H1 (cell line): Measurements from ENCODE around the gene NPY4R2. TPM values are rescaled to one million over a fixed set of nuclear protein-coding genes. Genes with fewer than 3 reads are reported as not detected.
"Not testable (repeated sequence)": the region's sequence is repeated elsewhere in the genome, so short reads cannot be mapped to it uniquely, and the experiment has no call there.

Experiments
- CTCF ChIA-PET: fragments of 300-600 bp; sonication (Branson Sonifier 250); formaldehyde crosslinking; loops from one replicate; lab custom pipeline; 2021; ENCODE audit not compliant: partially characterized antibody; lab: Charles Lee
- POLR2A ChIA-PET: fragments of 300-600 bp; sonication (Branson Sonifier 250); formaldehyde crosslinking; loops from one replicate; lab custom pipeline; 2021; ENCODE audit warnings: inconsistent platforms; ENCODE audit not compliant: partially characterized antibody; lab: Charles Lee
- DNase-seq, 2 experiments: peaks; one replicate each; pipeline versions ENCODE4 v3.0.0 to v3.0.0-alpha.2; 2010 to 2022; ENCODE audit warnings: low spot score in 2 of 2, low read depth in 1 of 2, mixed read lengths in 1 of 2
- FAIRE-seq: peaks from 2 replicates; lab custom pipeline; 2011; peaks lifted over from hg19 to GRCh38; lab: Jason Lieb, UNC
- H2AFZ ChIP-seq: 2 replicates; pipeline ENCODE4 v1.8.1; 2012; ENCODE audit warnings: low read length, inconsistent platforms
- H2AK5ac ChIP-seq: 2 replicates; pipeline ENCODE4 v1.6.1; 2013; ENCODE audit warnings: low read depth, low read length
- H2BK120ac ChIP-seq: replicated peaks from 2 replicates; pipeline ENCODE3; 2013; ENCODE audit warnings: low read depth, low read length, inconsistent platforms
- H2BK12ac ChIP-seq: 2 replicates; pipeline ENCODE4 v1.6.1; 2013; ENCODE audit warnings: low read depth, low read length
- H2BK15ac ChIP-seq: 2 replicates; pipeline ENCODE4 v1.6.1; 2013; ENCODE audit warnings: low read length
- H2BK20ac ChIP-seq: 2 replicates; pipeline ENCODE4 v1.6.1; 2013; ENCODE audit warnings: low read length
- H2BK5ac ChIP-seq: 2 replicates; pipeline ENCODE4 v1.6.1; 2013; ENCODE audit warnings: low read depth, low read length
- H3K14ac ChIP-seq: 2 replicates; pipeline ENCODE4 v1.6.1; 2013; ENCODE audit warnings: inconsistent platforms; ENCODE audit not compliant: insufficient read length
- H3K18ac ChIP-seq: 2 replicates; pipeline ENCODE4 v1.6.1; 2013; ENCODE audit warnings: low read length; ENCODE audit errors: extremely low read depth
- H3K23ac ChIP-seq: 2 replicates; pipeline ENCODE4 v1.6.1; 2013; ENCODE audit warnings: inconsistent platforms; ENCODE audit not compliant: insufficient read length
- H3K23me2 ChIP-seq: 2 replicates; pipeline ENCODE4 v1.6.1; 2013; ENCODE audit warnings: low read depth, low read length
- H3K27ac ChIP-seq: 2 replicates; pipeline ENCODE4 v1.6.1; 2011; ENCODE audit warnings: low read depth, low read length, inconsistent platforms
- H3K27me3 ChIP-seq, 4 experiments: replicated peaks in 1 of 4; 1 replicate in 1 of 4; 2 replicates in 3 of 4; pipeline versions ENCODE4 v1.6.1 to v1.8.1; 2011 to 2013; ENCODE audit warnings: low read length in 3 of 4, mild to moderate bottlenecking in 3 of 4, inconsistent platforms in 2 of 4, mixed read lengths in 2 of 4, moderate library complexity in 1 of 4; ENCODE audit not compliant: control insufficient read depth in 3 of 4, insufficient read depth in 3 of 4; ENCODE audit errors: extremely low read depth in 1 of 4
- H3K36me3 ChIP-seq, 4 experiments: 2 replicates each; pipeline versions ENCODE4 v1.6.1 to v1.8.1; 2011 to 2013; ENCODE audit warnings: mild to moderate bottlenecking in 4 of 4, low read length in 3 of 4, moderate library complexity in 2 of 4, control low read depth in 1 of 4, inconsistent platforms in 1 of 4; ENCODE audit not compliant: insufficient read depth in 4 of 4, control insufficient read depth in 2 of 4
- H3K4ac ChIP-seq: replicated peaks from 2 replicates; pipeline ENCODE3; 2013; ENCODE audit warnings: low read length, low read depth, mixed read lengths, inconsistent platforms; ENCODE audit not compliant: insufficient read length
- H3K4me1 ChIP-seq, 4 experiments: replicated peaks in 1 of 4; 1 replicate in 1 of 4; 2 replicates in 3 of 4; pipeline versions ENCODE4 v1.6.1 to v1.8.1; 2011 to 2013; ENCODE audit warnings: low read length in 3 of 4, inconsistent platforms in 2 of 4, mixed read lengths in 1 of 4; ENCODE audit not compliant: insufficient read depth in 4 of 4, control insufficient read depth in 3 of 4
- H3K4me2 ChIP-seq, 2 experiments: 2 replicates each; pipeline versions ENCODE4 v1.6.1 to v1.8.1; 2011 to 2013; ENCODE audit warnings: low read depth in 2 of 2, low read length in 2 of 2, control low read depth in 1 of 2, inconsistent platforms in 1 of 2, mild to moderate bottlenecking in 1 of 2; ENCODE audit not compliant: insufficient read depth in 1 of 2
- H3K4me3 ChIP-seq, 4 experiments: fragments of 200-600, 300-600 bp in 1 of 4; sonication (generic), shearing (Covaris generic), sonication (Bioruptor Twin) in 1 of 4; 2 replicates each; pipeline versions ENCODE4 v1.5.1 to v1.8.1; 2011 to 2016; ENCODE audit warnings: low read length in 4 of 4, low read depth in 3 of 4, control low read depth in 2 of 4, inconsistent platforms in 2 of 4, mild to moderate bottlenecking in 2 of 4, mixed read lengths in 1 of 4, moderate library complexity in 1 of 4; ENCODE audit not compliant: insufficient read depth in 2 of 4; ENCODE audit errors: extremely low read depth in 1 of 4
- H3K56ac ChIP-seq: replicated peaks from 2 replicates; pipeline ENCODE3; 2013; ENCODE audit warnings: low read depth, mild to moderate bottlenecking, mixed read lengths, low read length, inconsistent platforms; ENCODE audit not compliant: insufficient read length
- H3K79me1 ChIP-seq: 2 replicates; pipeline ENCODE4 v1.6.1; 2013; ENCODE audit warnings: low read depth, low read length, control low read depth
- H3K79me2 ChIP-seq, 2 experiments: 2 replicates each; pipeline versions ENCODE4 v1.6.1 to v1.8.1; 2012 to 2013; ENCODE audit warnings: low read length in 2 of 2, mild to moderate bottlenecking in 2 of 2, inconsistent platforms in 1 of 2; ENCODE audit not compliant: insufficient read depth in 2 of 2, control insufficient read depth in 1 of 2
- H3K9ac ChIP-seq, 4 experiments: replicated peaks in 1 of 4; 1 replicate in 1 of 4; 2 replicates in 3 of 4; pipeline versions ENCODE4 v1.6.1 to v1.8.1; 2011 to 2013; ENCODE audit warnings: low read depth in 3 of 4, low read length in 3 of 4, control low read depth in 2 of 4, mild to moderate bottlenecking in 2 of 4, moderate library complexity in 2 of 4, inconsistent platforms in 1 of 4; ENCODE audit errors: extremely low read depth in 1 of 4
- H3K9me3 ChIP-seq, 2 experiments: 2 replicates each; pipeline versions ENCODE4 v1.6.1 to v1.8.1; 2012 to 2013; ENCODE audit warnings: mild to moderate bottlenecking in 2 of 2, moderate library complexity in 2 of 2, control low read depth in 1 of 2, inconsistent platforms in 1 of 2, low read depth in 1 of 2, low read length in 1 of 2, mixed read lengths in 1 of 2; ENCODE audit not compliant: insufficient read depth in 2 of 2
- H4K20me1 ChIP-seq, 2 experiments: replicated peaks in 1 of 2; 2 replicates each; pipeline versions ENCODE3 to v1.8.1; 2011 to 2013; ENCODE audit warnings: inconsistent platforms in 2 of 2, low read length in 2 of 2, mild to moderate bottlenecking in 1 of 2; ENCODE audit not compliant: insufficient read depth in 2 of 2, control insufficient read depth in 1 of 2
- H4K5ac ChIP-seq: 2 replicates; pipeline ENCODE4 v1.6.1; 2013; ENCODE audit warnings: low read length, low read depth, mixed read lengths, inconsistent platforms; ENCODE audit not compliant: insufficient read length
- H4K8ac ChIP-seq: 2 replicates; pipeline ENCODE4 v1.8.0; 2013; ENCODE audit warnings: mild to moderate bottlenecking, moderate library complexity, low read length, inconsistent platforms; ENCODE audit not compliant: insufficient read depth; ENCODE audit errors: extremely low read depth
- H4K91ac ChIP-seq: replicated peaks from 2 replicates; pipeline ENCODE3; 2013; ENCODE audit warnings: low read length, mixed read lengths, inconsistent platforms; ENCODE audit not compliant: insufficient read length
- WGBS, 2 experiments: shearing (Covaris generic) in 1 of 2; methylation state at CpG; one replicate each; pipeline versions ENCODE4 v1.1.6 to v1.1.7; 2013 to 2015; ENCODE audit warnings: low lambda C conversion rate in 2 of 2, mixed read lengths in 2 of 2, inconsistent platforms in 1 of 2, low coverage in 1 of 2, missing lambda C conversion rate in 1 of 2; ENCODE audit not compliant: insufficient replicate concordance in 2 of 2, insufficient coverage in 1 of 2, insufficient read length in 1 of 2; ENCODE audit errors: extremely low coverage in 1 of 2, missing lambda C conversion rate in 1 of 2; 5-methylcytosine and 5-hydroxymethylcytosine counted together
- polyA plus RNA-seq, 7 experiments: library from polyadenylated mRNA; depleted of rRNA in 3 of 7; stranded (reverse) in 5 of 7; unstranded in 2 of 7; fragments of >200 nt in 5 of 7; fragments of 200-250 nt in 2 of 7; gene quantifications; 1 replicate in 5 of 7; 2 replicates in 1 of 7; 4 replicates in 1 of 7; pipeline versions ENCODE4 v1.2.1 to v1.2.3, GENCODE V29; 2011 to 2013; ENCODE audit warnings: missing spikeins in 2 of 7, mixed read lengths in 2 of 7
- total RNA-seq: library from RNA; stranded (reverse); fragmentation: NEBNext Ultra II Directional; extraction: Animal tissue kit (Norgen Biotek cat#: 25700); gene quantifications from 2 replicates; pipeline ENCODE4 v1.2.1, GENCODE V29; 2021

Gene NPY4R2
- total and polyA plus RNA-seq, 2 of the 8 experiments (the other 6 are each of a cell fraction or from before 2014, with no cell fraction given), result 0.05 TPM; not detected in 1

DNA sequence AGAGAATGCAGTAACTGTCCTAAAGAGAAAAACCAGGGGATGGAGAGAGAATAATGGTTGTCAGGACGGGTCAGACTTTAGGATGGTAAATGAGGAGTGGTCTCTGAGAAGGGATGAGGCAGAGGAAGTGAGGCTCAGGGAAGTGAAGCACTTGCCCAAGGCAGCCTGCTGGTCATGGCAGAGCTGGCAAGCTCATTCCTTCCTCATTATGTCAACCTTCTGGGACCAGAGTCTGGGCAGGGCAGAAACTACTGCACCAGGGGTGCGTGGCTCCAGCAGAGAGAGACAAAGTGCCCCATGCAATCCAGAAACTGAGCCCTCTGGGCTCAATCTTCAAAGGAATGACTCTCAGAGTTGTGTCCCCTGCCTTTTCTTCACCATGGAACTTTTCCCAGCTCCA is 53.6 kb downstream of the NPY4R2 start:
- FAIRE-seq, H4K8ac ChIP-seq, H3K56ac ChIP-seq, CTCF ChIA-PET, H3K27ac ChIP-seq, H4K91ac ChIP-seq, H3K4ac ChIP-seq, H3K79me2 ChIP-seq, H3K14ac ChIP-seq, H3K27me3 ChIP-seq, H3K4me1 ChIP-seq, H2BK5ac ChIP-seq, H4K20me1 ChIP-seq, H3K79me1 ChIP-seq, H4K5ac ChIP-seq, H2BK15ac ChIP-seq, POLR2A ChIA-PET, H2AK5ac ChIP-seq, H3K23me2 ChIP-seq, H2AFZ ChIP-seq, H2BK120ac ChIP-seq, H2BK20ac ChIP-seq, H3K4me3 ChIP-seq, H3K9me3 ChIP-seq, DNase-seq, H3K36me3 ChIP-seq, H3K23ac ChIP-seq, H3K18ac ChIP-seq, H3K4me2 ChIP-seq, H3K9ac ChIP-seq, H2BK12ac ChIP-seq: not testable (repeated sequence)
- no CpG with 5 or more reads among the region's 2 CpGs for WGBS, 2 experiments

Other genes with a start within 250 kb of the NPY4R2 start
- gene SYT15B, start 155.1 kb upstream of the NPY4R2 start, total RNA-seq, result not detected in 2 replicates
- 0.13 and 0.17 TPM in 2 replicates for gene SYT15B, start 155.1 kb upstream of the NPY4R2 start, polyA plus RNA-seq (2011; rRNA removed)
- gene FAM25C, start 81.1 kb downstream of the NPY4R2 start, total RNA-seq, result not detected in 2 replicates
- gene FAM25C, start 81.1 kb downstream of the NPY4R2 start, polyA plus RNA-seq (2011; rRNA removed), result not detected in 2 replicates